Neuron (in vitro differentiated cells): Measurements from ENCODE around the gene MET.

Experiments used
- H2AFZ ChIP-seq: one replicate; pipeline ENCODE4 v1.6.1; 2013; ENCODE audit warnings: low read depth, mild to moderate bottlenecking, inconsistent platforms, low read length, moderate library complexity
- H3K27me3 ChIP-seq: one replicate; pipeline ENCODE4 v1.6.1; 2013; ENCODE audit warnings: low read length; ENCODE audit not compliant: insufficient read depth
- H3K36me3 ChIP-seq: one replicate; pipeline ENCODE4 v1.6.1; 2013; ENCODE audit warnings: low read length; ENCODE audit not compliant: insufficient read depth
- H3K4me1 ChIP-seq: one replicate; pipeline ENCODE4 v1.6.1; 2013; ENCODE audit warnings: low read length; ENCODE audit not compliant: insufficient read depth
- H3K4me3 ChIP-seq: 2 replicates; pipeline ENCODE4 v1.5.1; 2013; ENCODE audit warnings: mild to moderate bottlenecking, low read length, moderate library complexity
- H3K9me3 ChIP-seq: one replicate; pipeline ENCODE4 v1.6.1; 2013; ENCODE audit warnings: low read length

The MET gene

DNA sequence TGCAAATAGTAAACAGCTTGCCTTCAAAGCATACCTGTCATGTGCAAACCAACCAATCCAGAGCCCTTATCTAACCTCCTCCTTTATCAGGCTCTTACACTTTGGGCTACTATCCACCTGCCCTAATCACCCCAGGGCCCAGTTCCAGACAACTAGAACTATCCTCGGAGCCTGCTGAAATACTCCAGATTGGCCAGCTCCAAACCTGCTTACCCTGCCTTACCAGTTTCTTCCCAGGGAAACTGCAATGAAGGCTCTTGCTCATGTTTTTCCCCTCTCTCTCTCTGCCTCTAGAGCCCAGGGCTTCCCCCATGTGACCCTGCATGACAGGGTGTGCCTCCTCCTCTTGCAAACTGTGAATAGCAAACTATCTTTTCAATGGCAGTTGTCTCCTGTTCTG, 109.0 kb downstream of the MET start:
- Histone ChIP-seq H3K36me3 (no peaks in the 10 kb centered on the region), H3K4me3 (no peak overlapping the region), H2AFZ (no peak overlapping the region), H3K27me3 (no peaks in the 10 kb centered on the region), H3K9me3 (no peaks in the 10 kb centered on the region), H3K4me1 (peaks cover 10% of the 10 kb centered on the region)

DNA sequence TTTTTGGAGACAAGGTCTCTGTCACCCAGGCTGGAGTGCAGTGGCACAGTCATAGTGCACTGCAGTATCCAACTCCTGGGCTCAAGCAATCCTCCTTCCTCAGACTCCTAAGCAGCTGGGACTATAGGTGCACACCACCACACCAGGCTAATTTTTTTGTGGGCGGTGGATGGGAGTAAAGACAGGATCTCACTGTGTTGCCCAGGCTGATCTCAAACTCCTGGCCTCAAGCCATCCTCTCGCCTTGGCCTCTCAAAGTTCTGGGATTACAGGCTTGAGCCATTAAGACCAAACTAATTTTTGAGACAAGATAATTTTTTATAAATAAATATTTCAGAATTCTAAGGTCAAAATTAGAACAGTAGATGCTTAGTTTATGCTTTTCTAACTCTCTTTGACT, 109.6 kb downstream of the MET start:
- no peak overlapping the region for H2AFZ ChIP-seq
- H3K36me3 ChIP-seq: no peaks in the 10 kb centered on the region
- no peak overlapping the region for H3K4me3 ChIP-seq
- peaks cover 10% of the 10 kb centered on the region for H3K4me1 ChIP-seq
- H3K9me3 ChIP-seq: no peaks in the 10 kb centered on the region
- no peaks in the 10 kb centered on the region for H3K27me3 ChIP-seq

DNA sequence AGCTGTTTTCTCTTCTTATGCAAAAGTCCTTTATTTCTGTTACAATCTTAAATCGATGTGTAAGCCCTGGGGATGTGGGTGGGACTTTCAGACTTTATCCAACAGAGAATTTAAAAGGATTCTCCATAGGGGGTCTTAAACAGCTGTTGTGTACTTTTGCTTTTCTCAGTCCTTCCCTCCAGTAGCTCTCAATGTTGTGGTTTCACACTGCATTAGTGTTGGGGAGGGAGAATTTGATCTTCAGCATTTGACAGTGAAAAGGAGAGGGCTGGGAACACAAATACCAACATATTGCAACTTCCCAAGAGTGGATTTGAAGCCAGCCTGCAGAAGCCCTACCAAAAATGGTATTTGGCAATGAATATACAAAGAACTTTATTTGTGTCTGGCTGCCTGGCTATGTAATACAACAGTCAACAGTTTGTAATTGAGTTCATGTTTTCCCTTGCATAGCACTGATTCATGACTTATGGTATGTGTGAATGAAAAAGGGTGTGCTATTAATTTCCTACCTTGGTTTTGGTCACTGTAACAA, 110.2 kb downstream of the MET start:
- Histone ChIP-seq H3K4me3 (no peak overlapping the region), H3K27me3 (no peaks in the 10 kb centered on the region), H3K36me3 (no peaks in the 10 kb centered on the region), H3K4me1 (peaks cover 10% of the 10 kb centered on the region), H3K9me3 (no peaks in the 10 kb centered on the region), H2AFZ (no peak overlapping the region)

DNA sequence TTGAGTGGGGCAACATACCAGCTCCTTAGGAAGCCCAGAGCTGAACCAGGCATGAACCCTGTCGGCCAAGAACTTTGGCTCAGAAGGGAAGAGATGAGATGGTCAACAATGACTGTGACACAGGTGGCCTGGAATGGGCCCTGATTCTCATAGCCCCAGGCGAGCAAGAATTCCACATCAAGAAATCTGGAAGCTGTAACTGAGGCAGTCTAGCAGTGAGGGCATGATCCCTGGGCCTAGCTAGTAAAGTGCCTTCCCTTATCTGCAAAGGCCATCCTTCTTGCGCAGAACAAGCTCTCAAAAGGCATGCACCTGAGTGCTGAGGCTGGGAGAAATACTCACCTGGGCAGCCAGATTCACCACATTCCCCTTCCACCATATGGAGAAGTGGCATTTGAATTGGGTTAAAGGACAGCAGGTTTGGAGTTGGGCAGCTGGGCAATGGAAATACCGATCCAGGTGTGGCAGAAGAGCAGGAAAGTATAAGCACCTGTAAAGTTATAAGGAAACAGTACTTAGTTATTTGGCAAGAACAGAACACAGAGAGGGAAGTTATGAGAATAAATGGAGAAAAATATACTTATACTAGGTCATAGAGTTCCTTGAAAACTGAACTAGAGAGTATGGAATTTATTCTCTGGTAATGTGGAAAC, 111.8 kb downstream of the MET start:
- H3K4me1 ChIP-seq: peaks cover 10% of the 10 kb centered on the region
- H2AFZ ChIP-seq: no peak overlapping the region
- no peaks in the 10 kb centered on the region for H3K27me3 ChIP-seq
- no peaks in the 10 kb centered on the region for H3K9me3 ChIP-seq
- H3K4me3 ChIP-seq: no peak overlapping the region
- no peaks in the 10 kb centered on the region for H3K36me3 ChIP-seq

DNA sequence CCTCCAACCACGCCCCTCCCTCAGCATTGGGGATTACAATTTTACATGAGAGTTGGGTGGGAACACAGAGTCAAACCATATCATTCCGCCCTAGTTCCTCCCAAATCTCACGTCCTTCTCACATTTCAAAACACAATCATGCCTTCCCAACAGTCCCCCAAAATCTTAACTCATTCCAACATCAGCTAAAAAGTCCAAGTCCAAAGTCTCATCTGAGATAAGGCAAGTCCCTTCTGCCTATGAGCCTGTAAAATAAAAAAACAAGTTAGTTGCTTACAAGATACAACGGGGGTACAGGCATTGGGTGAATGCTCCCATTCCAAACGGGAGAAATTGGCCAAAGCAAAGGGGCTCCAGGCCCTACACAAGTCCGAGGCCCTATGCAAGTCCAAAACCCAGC, 112.7 kb downstream of the MET start:
- Histone ChIP-seq H3K36me3 (no peaks in the 10 kb centered on the region), H3K4me1 (peaks cover 10% of the 10 kb centered on the region), H3K9me3 (no peaks in the 10 kb centered on the region), H3K4me3 (no peak overlapping the region), H3K27me3 (no peaks in the 10 kb centered on the region), H2AFZ (no peak overlapping the region)

DNA sequence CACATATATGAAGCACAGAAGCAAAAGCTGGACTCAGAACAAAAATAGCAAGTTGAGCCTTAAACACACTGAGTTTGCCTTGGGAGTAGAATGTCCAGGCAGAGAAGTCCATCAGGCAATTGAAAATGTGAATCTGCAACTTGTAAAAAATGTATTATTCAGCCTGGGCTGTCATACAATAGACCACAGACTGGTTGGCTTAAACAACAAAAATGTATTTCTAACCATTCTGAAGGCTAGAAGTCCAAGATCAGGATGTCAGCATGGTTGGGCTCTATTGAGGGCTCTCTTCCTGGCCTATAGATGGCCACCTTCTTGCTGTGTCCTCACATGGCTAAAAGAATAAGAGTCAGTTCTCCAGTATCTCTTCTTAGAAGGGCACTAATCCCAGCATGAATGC, 113.8 kb downstream of the MET start:
- Histone ChIP-seq H3K36me3 (no peaks in the 10 kb centered on the region), H2AFZ (no peak overlapping the region), H3K9me3 (no peaks in the 10 kb centered on the region), H3K27me3 (no peaks in the 10 kb centered on the region), H3K4me1 (peaks cover 10% of the 10 kb centered on the region), H3K4me3 (no peak overlapping the region)

DNA sequence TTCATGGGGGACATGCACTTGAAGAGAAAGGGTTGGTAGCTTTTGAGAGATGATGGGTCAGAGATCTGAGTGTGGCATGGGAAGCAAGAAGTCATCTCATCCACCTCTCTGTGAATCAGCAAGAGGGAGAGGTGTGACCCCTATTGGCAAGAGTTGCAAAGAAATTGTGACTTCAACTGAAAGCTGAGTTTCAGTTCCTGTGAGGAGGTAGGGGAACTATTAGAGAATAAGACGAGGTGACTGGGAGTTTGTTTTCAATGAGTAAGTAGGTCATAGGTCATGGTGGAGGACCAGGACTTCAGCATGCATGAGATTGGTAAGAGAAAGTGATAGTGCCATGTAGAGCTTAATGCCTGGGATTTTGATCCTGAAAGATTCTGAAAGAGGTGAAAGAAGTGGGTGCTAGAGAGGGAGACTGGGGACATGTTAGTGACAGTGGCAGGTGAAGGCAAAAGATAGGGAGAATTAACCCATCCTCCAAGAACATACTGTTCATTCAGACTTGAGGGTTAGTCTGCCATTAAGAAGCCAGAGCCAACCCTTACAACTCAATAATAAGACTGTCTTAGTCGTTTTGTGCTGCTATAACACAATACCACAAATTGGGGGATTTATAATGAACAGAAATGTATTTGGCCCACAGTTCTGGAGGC, 114.9 kb downstream of the MET start:
- Histone ChIP-seq H2AFZ (no peak overlapping the region), H3K36me3 (no peaks in the 10 kb centered on the region), H3K9me3 (no peaks in the 10 kb centered on the region), H3K4me1 (peaks cover 9% of the 10 kb centered on the region), H3K27me3 (no peaks in the 10 kb centered on the region), H3K4me3 (no peak overlapping the region)

DNA sequence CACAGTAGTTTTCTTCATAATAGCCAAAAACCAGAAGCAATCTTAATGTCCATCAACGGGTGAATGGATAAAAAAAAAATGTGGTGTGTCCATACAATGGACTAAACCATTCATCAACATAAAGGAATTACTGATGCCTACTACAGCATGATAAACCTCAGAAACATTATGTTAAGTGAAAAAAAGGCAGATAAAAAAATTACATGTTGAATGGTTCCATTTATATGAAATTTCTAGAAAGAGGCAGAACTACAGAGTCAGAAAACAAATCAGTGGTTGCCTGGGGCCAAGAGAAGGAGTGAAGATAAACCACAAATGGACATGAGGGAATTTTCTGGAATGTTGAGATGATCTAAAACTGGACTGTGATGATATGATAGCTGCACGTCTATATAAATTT, 115.9 kb downstream of the MET start:
- Histone ChIP-seq H3K36me3 (no peaks in the 10 kb centered on the region), H3K27me3 (no peaks in the 10 kb centered on the region), H2AFZ (no peak overlapping the region), H3K4me1 (peaks cover under 1% of the 10 kb centered on the region), H3K4me3 (no peak overlapping the region), H3K9me3 (no peaks in the 10 kb centered on the region)

DNA sequence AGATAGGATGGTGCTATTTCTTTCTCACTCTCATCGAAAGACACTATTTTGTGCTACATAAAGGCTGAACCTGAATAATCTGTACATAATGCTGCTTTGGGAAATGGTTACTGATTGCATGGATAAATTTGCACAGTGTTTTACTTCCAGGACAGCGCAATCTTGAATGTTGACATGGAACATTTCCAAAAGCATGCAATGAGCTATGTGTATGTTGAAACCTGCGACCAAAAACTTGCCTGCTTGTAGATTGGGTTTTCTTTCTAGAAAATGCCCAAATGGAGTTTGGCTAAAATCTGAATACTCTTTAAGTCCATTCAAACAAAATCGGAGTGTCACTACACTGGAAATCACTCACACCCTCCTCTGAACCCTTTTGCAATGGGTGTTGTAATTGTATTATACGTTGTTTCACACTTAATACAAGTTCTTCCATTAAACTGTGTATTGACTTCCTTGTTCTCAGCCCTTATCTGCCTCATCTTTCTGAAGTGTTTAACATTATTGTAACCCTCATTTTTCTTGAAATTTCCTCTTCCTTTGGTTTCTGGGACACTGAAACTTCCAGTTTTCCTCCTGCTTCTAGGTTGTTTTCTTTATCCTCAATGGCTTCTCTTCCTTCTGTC, 116.7 kb downstream of the MET start:
- H3K4me1 ChIP-seq: no peaks in the 10 kb centered on the region
- no peaks in the 10 kb centered on the region for H3K27me3 ChIP-seq
- no peak overlapping the region for H3K4me3 ChIP-seq
- no peaks in the 10 kb centered on the region for H3K36me3 ChIP-seq
- H2AFZ ChIP-seq: no peak overlapping the region
- H3K9me3 ChIP-seq: no peaks in the 10 kb centered on the region

DNA sequence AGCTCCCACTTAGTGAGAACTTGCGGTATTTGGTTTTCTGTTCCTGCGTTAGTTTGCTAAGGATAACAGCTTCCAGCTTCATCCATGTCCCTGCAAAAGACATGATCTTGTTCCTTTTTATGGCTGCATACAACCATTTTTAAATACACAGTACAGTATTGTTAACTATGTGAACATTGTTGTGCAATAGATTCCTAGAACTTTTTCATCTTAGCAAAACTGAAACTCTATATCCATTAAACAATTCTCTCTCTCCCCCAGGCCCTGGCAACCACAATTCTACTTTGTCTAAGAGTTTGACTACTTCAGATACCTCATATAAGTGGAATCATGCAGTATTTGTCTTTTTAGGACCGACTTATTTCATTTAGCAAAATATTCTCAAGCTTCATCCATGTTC, 118.0 kb downstream of the MET start:
- Histone ChIP-seq H3K36me3 (no peaks in the 10 kb centered on the region), H3K9me3 (no peaks in the 10 kb centered on the region), H3K4me1 (no peaks in the 10 kb centered on the region), H3K4me3 (no peak overlapping the region), H2AFZ (no peak overlapping the region), H3K27me3 (no peaks in the 10 kb centered on the region)

DNA sequence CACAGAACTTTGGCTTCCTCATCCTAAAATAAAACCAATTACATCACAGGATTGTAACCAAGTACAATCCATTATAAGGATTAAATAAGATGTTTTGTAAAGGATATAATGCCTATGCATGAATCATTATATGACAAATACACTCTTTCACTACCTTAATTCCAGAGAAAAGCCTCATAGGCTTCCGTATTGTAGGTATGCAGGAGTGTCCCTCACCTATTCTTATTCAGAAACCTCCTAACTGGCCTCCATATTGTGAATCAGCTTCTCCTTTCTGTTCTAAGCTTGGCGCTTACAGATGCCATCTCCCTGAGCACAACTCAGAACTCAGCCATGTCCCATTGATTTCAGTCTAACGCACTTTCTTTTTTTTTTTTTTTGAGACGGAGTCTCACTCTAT, 120.8 kb downstream of the MET start:
- H3K27me3 ChIP-seq: no peaks in the 10 kb centered on the region
- H3K4me1 ChIP-seq: no peaks in the 10 kb centered on the region
- no peak overlapping the region for H3K4me3 ChIP-seq
- no peaks in the 10 kb centered on the region for H3K36me3 ChIP-seq
- H3K9me3 ChIP-seq: no peaks in the 10 kb centered on the region
- H2AFZ ChIP-seq: no peak overlapping the region

DNA sequence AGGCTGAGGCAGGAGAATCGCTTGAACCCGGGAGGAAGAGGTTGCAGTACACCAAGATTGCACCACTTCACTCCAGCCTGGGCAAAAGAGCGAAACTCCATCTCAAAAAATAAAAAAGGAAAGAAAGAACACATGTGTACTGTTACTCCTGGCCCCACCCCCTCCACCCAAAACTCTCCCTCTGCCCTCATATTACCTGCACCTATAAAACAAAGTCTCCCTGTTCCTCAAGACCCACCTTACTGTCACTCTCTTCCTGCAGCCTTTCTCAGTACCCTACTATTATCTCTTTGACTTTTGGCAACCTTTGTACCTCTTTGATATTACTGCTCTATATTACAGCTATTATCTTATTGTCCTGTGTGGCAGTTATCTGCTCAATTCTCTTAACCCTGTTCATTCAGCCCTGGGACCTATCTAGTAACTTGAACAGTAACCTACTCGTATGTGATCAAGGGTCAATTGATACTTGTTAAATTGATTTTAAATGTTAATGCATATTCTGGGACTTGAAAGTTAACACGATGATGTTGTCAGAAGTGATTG, 121.9 kb downstream of the MET start:
- Histone ChIP-seq H3K36me3 (no peaks in the 10 kb centered on the region), H3K9me3 (no peaks in the 10 kb centered on the region), H3K27me3 (no peaks in the 10 kb centered on the region), H3K4me1 (no peaks in the 10 kb centered on the region), H2AFZ (no peak overlapping the region), H3K4me3 (no peak overlapping the region)

DNA sequence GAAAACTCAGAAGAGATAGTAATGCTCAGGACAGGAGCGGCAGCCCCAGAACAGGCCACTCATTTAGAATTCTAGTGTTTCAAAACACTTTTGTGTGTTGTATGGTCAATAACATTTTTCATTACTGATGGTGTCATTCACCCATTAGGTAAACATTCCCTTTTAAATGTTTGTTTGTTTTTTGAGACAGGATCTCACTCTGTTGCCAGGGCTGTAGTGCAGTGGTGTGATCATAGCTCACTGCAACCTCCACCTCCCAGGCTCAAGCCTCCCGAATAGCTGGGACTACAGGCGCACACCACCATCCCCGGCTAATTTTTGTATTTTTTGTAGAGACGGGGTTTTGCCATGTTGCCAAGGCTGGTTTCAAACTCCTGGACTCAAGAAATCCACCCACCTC, 124.5 kb downstream of the MET start:
- Histone ChIP-seq H3K27me3 (no peaks in the 10 kb centered on the region), H3K9me3 (no peaks in the 10 kb centered on the region), H2AFZ (no peak overlapping the region)

More for the DNA sequence above, 124.5 kb downstream of the MET start:
- Histone ChIP-seq H3K4me3 (no peak overlapping the region), H3K36me3 (no peaks in the 10 kb centered on the region), H3K4me1 (no peaks in the 10 kb centered on the region)
